ENCODE measurements around the gene FMN2. TPM values are rescaled to one million over a fixed set of nuclear protein-coding genes. Genes with fewer than 3 reads are reported as not detected.

The FMN2 gene
- total RNA-seq, 2 experiments from 2014 or later = not detected

DNA sequence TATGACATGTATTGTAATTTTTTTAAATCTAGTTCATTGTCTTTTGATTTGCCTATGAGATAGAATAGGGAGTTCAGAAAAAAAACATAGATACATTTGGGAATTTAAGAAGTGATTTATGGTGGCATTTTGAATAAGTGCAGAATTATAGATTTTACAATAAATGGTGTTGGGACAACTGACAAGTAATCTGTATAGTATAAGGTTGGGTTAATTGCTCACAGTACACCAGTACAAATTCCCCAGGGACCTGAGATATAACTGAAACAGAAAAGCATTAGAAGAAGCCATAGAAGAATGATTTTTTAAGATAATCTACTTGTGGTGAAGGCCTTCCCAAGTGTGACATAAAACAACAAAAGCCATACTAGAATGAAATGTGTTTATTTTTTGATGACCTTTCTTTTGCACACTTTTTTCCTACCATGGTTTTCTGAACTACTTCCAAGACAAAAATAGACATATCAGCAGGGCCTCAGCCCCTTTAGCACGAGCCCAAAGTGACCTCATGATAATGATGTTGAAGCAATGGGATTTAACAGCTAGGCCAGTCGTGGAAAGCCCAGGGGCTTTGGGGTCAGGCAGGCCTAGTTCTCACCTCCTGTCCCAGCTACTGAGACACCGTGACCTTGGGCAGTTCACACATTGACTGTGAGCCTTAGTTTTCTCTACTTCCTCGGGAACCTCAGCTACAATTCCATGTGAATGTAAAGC is 432.8 kb downstream of the FMN2 start:
- ChIA-PET CTCF (no interaction called here), POLR2A (no interaction called here)
- H3K36me3 ChIP-seq (ENCODE audit: insufficient read depth, low read length) = no peaks in the 10 kb centered on the region
- Mint-ChIP-seq H3K36me3 (ENCODE audit: low read depth) (no peaks in the 10 kb centered on the region), H3K4me1 (ENCODE audit: low read depth) (no peaks in the 10 kb centered on the region), H3K27ac (no peak overlapping the region), H3K9me3 (peaks cover 2% of the 10 kb centered on the region), H3K27me3 (no peaks in the 10 kb centered on the region), H3K4me3 (no peak overlapping the region)
- no peaks in the 10 kb centered on the region for H3K4me1 ChIP-seq (ENCODE audit: insufficient read depth, low read length)
- TF ChIP-seq, protein P1, sequence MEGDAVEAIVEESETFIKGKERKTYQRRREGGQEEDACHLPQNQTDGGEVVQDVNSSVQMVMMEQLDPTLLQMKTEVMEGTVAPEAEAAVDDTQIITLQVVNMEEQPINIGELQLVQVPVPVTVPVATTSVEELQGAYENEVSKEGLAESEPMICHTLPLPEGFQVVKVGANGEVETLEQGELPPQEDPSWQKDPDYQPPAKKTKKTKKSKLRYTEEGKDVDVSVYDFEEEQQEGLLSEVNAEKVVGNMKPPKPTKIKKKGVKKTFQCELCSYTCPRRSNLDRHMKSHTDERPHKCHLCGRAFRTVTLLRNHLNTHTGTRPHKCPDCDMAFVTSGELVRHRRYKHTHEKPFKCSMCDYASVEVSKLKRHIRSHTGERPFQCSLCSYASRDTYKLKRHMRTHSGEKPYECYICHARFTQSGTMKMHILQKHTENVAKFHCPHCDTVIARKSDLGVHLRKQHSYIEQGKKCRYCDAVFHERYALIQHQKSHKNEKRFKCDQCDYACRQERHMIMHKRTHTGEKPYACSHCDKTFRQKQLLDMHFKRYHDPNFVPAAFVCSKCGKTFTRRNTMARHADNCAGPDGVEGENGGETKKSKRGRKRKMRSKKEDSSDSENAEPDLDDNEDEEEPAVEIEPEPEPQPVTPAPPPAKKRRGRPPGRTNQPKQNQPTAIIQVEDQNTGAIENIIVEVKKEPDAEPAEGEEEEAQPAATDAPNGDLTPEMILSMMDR (IDR thresholded peaks at IDR 0.05) = no peak
- no peak overlapping the region for H3K4me3 ChIP-seq (ENCODE audit: low read length)
- no peak overlapping the region for H3K27ac ChIP-seq (ENCODE audit: low read depth in 1 of 2, low read length in 2 of 2)
- DNase-seq = no peak
- intact Hi-C loops (cut with DNase I, micrococcal nuclease) = no loop called here
- H3K9me3 ChIP-seq (ENCODE audit: control insufficient read depth in 1 of 2, insufficient read depth in 1 of 2, low read length in 2 of 2) = peaks cover 0 to 4% of the 10 kb centered on the region in 2 experiments
- ATAC-seq (ENCODE audit: poor library complexity) = no peak
- no peaks in the 10 kb centered on the region for H3K27me3 ChIP-seq (ENCODE audit: control insufficient read depth in 1 of 2, insufficient read depth in 2 of 2, low read length in 2 of 2)
